Right atrium auricular region (tissue), 2 donors: ENCODE measurements around the gene PSMA7. TPM values are rescaled to one million over a fixed set of nuclear protein-coding genes. Genes with fewer than 3 reads are reported as not detected.

Experiments
- DNase-seq: peaks from one replicate; pipeline ENCODE4 v3.0.0-alpha.2; 2019; ENCODE audit warnings: low spot score
- H3K27ac ChIP-seq, 2 donors: fragments of 200-600 bp; sonication (generic); 1 replicate in 1 of 2; 2 replicates in 1 of 2; pipeline ENCODE4 v1.5.1; 2016 to 2019
- H3K27me3 ChIP-seq, 2 donors: fragments of 200-600 bp; sonication (generic); one replicate each; pipeline versions ENCODE4 v1.5.1 to v1.6.0; 2017 to 2019
- H3K36me3 ChIP-seq: fragments of 200-600 bp; sonication (generic); one replicate; pipeline ENCODE4 v1.5.1; 2016
- H3K4me1 ChIP-seq, 2 donors: fragments of 200-600 bp; sonication (generic); one replicate each; pipeline versions ENCODE4 v1.5.1 to v1.6.0; 2017 to 2019
- H3K4me3 ChIP-seq, 2 donors: fragments of 200-600 bp; sonication (generic); 1 replicate in 1 of 2; 2 replicates in 1 of 2; pipeline ENCODE4 v1.5.1; 2017 to 2019; ENCODE audit warnings: mild to moderate bottlenecking in 1 of 2, moderate library complexity in 1 of 2
- H3K9me3 ChIP-seq, 2 donors: fragments of 200-600 bp; sonication (generic); one replicate each; pipeline ENCODE4 v1.5.1; 2019
- total RNA-seq, 2 donors: library from RNA; depleted of rRNA; stranded (reverse); fragments of >200 nt; gene quantifications; one replicate each; pipeline ENCODE4 v1.1.0, GENCODE V29; 2016
- TF ChIP-seq, protein P1 (sequence below), 2 donors: fragments of 200-600 bp; sonication (generic); IDR thresholded peaks; one replicate each; pipeline ENCODE4 v1.5.1; 2019; ENCODE audit warnings: antibody characterized with exemption in 2 of 2

The PSMA7 gene
- total RNA-seq, 2 donors from 2014 or later: 258 to 313 TPM

DNA sequence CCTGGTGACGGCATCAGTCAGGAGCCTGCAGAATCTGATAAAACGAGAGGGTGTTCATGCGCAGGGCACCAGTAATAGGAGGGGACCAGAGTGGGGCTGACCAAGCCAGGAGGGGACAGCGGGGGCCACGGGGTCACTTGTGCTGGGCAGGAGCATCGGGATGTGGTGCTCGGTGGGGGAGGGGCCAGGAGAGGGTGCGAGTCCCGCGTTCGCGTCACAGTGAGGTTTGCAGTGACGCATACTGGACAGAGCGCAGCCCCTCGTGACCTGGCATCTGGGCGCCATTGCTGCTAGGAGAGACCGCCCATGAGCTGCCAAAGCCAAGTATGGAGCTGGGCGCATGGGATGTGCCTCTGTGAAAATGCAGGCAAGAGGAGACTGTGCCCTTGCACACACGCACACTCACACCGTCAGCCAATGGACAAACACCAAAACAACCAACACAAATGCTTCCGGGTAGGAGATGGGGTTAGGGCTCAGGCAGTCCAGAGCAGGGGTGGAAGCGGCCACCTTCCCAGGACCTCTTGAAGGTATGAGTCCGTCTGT, 25.8 kb upstream of the PSMA7 start:
- Histone ChIP-seq H3K9me3 (no peaks in the 10 kb centered on the region), H3K36me3 (peaks cover 41% of the 10 kb centered on the region), H3K27ac (no peak overlapping the region), H3K27me3 (no peaks in the 10 kb centered on the region), H3K4me1 (no peaks in the 10 kb centered on the region), H3K4me3 (no peak overlapping the region)
- DNase-seq: no peak
- TF ChIP-seq, protein P1, sequence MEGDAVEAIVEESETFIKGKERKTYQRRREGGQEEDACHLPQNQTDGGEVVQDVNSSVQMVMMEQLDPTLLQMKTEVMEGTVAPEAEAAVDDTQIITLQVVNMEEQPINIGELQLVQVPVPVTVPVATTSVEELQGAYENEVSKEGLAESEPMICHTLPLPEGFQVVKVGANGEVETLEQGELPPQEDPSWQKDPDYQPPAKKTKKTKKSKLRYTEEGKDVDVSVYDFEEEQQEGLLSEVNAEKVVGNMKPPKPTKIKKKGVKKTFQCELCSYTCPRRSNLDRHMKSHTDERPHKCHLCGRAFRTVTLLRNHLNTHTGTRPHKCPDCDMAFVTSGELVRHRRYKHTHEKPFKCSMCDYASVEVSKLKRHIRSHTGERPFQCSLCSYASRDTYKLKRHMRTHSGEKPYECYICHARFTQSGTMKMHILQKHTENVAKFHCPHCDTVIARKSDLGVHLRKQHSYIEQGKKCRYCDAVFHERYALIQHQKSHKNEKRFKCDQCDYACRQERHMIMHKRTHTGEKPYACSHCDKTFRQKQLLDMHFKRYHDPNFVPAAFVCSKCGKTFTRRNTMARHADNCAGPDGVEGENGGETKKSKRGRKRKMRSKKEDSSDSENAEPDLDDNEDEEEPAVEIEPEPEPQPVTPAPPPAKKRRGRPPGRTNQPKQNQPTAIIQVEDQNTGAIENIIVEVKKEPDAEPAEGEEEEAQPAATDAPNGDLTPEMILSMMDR (IDR thresholded peaks at IDR 0.05): no peak

DNA sequence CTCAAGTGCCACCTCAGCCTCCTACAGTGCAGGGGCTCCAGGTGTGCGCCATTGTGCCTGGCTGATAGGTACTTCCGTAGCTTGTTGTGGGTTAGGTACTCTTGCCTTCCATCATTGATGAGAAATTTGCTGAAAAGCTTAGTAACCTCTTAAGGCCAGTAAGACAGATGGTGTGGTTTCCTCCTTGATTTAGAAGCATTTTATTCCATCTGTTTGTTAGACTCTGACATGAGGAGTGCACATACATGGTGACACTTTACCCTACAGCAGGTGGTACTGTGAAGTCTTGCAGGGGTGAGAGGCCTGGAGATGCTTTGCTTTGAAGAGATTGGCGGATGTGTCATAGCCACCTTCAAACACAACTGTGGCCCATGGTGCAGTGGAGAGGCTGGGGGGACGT, 24.9 kb upstream of the PSMA7 start:
- Histone ChIP-seq H3K27me3 (no peaks in the 10 kb centered on the region), H3K4me1 (no peaks in the 10 kb centered on the region), H3K4me3 (no peak overlapping the region), H3K9me3 (no peaks in the 10 kb centered on the region), H3K27ac (no peak overlapping the region), H3K36me3 (peaks cover 46% of the 10 kb centered on the region)
- DNase-seq: no peak
- TF ChIP-seq, protein P1 (IDR thresholded peaks at IDR 0.05): no peak

DNA sequence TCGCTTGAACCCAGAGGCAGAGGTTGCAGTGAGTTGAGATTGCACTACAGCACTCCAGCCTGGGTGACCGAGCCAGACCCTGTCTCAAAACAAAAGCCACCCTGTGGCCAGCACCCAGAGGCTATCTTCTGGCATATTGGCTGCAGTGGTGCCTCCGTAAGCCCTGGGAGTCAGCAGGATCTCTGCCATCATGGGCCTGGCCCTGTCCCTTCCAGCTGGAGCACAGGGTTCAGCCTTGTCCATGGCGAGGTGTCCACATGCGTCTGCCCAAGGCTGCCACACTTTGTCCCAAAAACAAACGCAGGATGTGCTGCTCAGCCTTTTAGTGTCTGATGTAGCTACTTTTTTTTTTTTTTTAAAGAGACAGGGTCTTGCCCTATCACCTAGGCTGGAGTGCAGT, 24.3 kb upstream of the PSMA7 start:
- Histone ChIP-seq H3K36me3 (peaks cover 47% of the 10 kb centered on the region), H3K4me1 (no peaks in the 10 kb centered on the region), H3K27ac (no peak overlapping the region), H3K27me3 (no peaks in the 10 kb centered on the region), H3K9me3 (no peaks in the 10 kb centered on the region), H3K4me3 (no peak overlapping the region)
- TF ChIP-seq, protein P1 (IDR thresholded peaks at IDR 0.05): no peak
- DNase-seq: no peak

DNA sequence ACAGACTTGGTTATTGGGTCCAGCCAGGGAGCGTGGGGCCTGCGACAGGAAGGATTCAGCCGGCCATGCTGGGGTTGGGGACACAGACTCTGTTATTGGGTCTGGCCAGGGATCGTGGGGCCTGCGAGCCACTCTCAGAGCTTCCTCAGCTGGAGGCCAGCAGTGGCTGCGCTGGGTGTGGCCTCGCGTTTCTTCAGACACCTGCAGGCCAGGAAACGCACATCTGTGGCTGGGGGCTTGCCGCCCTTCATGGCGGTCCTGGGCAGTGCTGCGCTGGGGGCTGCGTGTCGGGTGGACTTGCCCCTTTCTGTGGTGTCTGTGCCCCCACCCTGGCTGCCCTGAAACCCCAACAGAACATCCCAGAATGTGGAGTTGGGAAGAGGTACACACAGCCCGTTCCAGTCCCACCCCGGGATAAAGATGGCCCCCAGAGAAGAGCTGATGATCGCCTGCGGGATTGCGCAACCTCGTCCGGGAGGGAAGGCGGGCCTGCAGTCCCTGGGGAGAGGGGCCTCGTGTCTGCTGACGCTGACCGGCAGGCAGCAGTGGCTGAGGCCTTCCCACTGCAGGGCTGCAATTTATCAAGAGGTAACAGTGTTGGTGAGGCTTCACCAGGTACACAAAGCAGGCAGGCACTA, 22.7 kb upstream of the PSMA7 start:
- H3K27me3 ChIP-seq: no peaks in the 10 kb centered on the region
- H3K9me3 ChIP-seq: no peaks in the 10 kb centered on the region
- H3K27ac ChIP-seq: no peak overlapping the region
- H3K4me1 ChIP-seq: no peaks in the 10 kb centered on the region
- H3K4me3 ChIP-seq: no peak overlapping the region
- TF ChIP-seq, protein P1 (IDR thresholded peaks at IDR 0.05): no peak
- no peak for DNase-seq
- peaks cover 61% of the 10 kb centered on the region for H3K36me3 ChIP-seq

DNA sequence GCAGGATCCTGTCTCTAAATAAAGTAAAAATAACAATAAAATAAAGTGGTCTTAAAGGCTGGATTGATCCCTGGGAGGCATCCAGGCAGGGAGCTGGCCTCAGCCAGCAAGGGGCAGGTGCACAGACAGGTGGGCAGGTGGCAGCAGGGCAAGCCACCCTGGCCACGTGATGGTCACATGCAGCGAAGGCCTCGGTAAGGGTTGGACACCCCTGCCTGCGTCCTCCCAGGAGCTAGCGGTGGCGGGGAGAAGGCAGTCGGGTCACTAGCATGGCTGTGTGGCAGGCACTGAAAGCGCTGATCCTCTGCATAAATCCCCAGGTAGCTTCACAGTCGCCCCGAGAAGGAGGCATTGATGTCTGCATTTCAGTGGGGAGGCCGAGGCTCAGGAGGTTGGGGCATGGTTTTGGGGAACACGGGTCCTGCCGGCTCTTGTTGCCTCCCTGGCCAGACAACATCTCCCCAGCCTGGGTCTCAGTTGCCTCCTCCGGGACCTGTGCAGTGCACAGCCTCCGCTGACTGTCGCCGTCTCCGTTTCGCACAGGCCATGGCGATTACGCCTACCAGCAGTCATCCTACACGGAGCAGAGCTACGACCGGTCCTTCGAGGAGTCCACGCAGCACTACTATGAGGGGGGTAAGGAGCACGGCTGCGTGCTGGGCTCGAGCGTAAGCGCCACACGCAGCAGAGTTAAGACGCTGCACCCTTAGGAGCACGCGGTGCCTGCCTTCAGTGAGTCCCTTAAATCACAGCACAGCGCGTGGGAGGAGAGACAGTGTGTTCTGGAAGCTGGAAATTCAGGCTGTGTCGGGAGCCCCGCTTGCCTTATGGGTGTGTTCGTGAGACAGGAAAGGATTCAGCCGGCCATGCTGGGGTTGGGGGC, 21.9 kb upstream of the PSMA7 start:
- TF ChIP-seq, protein P1 (IDR thresholded peaks at IDR 0.05): no peak
- H3K4me3 ChIP-seq: no peak overlapping the region
- no peak for DNase-seq

More for the DNA sequence above, 21.9 kb upstream of the PSMA7 start:
- H3K4me1 ChIP-seq: no peaks in the 10 kb centered on the region
- H3K27ac ChIP-seq: no peak overlapping the region
- H3K36me3 ChIP-seq: peaks cover 61% of the 10 kb centered on the region
- no peaks in the 10 kb centered on the region for H3K9me3 ChIP-seq
- no peaks in the 10 kb centered on the region for H3K27me3 ChIP-seq
